Measurements from ENCODE around the gene CALHM2. TPM values are rescaled to one million over a fixed set of nuclear protein-coding genes. Genes with fewer than 3 reads are reported as not detected.

CALHM2 gene
- total RNA-seq, 1 donor from 2014 or later: 11.3 TPM

- Histone ChIP-seq H3K27me3 (ENCODE audit: low read depth) (peaks cover 6% of the 10 kb centered on the region), H3K4me3 (no peak overlapping the region), H3K36me3 (peaks cover 81% of the 10 kb centered on the region), H3K27ac (replicated peaks) (peak overlapping the region; percentile 94), H3K9me3 (replicated peaks) (no peaks in the 10 kb centered on the region), H3K4me1 (peaks cover 96% of the 10 kb centered on the region)
- intact Hi-C loops (cut with micrococcal nuclease): no loop called here
- no peak for DNase-seq
- TF ChIP-seq, protein P1, sequence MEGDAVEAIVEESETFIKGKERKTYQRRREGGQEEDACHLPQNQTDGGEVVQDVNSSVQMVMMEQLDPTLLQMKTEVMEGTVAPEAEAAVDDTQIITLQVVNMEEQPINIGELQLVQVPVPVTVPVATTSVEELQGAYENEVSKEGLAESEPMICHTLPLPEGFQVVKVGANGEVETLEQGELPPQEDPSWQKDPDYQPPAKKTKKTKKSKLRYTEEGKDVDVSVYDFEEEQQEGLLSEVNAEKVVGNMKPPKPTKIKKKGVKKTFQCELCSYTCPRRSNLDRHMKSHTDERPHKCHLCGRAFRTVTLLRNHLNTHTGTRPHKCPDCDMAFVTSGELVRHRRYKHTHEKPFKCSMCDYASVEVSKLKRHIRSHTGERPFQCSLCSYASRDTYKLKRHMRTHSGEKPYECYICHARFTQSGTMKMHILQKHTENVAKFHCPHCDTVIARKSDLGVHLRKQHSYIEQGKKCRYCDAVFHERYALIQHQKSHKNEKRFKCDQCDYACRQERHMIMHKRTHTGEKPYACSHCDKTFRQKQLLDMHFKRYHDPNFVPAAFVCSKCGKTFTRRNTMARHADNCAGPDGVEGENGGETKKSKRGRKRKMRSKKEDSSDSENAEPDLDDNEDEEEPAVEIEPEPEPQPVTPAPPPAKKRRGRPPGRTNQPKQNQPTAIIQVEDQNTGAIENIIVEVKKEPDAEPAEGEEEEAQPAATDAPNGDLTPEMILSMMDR (IDR thresholded peaks at IDR 0.05; ENCODE audit: borderline replicate concordance): no peak
These were observed 5.0 kb downstream of the CALHM2 start for GRCh38 chr10:103447187-103447586.

DNA sequence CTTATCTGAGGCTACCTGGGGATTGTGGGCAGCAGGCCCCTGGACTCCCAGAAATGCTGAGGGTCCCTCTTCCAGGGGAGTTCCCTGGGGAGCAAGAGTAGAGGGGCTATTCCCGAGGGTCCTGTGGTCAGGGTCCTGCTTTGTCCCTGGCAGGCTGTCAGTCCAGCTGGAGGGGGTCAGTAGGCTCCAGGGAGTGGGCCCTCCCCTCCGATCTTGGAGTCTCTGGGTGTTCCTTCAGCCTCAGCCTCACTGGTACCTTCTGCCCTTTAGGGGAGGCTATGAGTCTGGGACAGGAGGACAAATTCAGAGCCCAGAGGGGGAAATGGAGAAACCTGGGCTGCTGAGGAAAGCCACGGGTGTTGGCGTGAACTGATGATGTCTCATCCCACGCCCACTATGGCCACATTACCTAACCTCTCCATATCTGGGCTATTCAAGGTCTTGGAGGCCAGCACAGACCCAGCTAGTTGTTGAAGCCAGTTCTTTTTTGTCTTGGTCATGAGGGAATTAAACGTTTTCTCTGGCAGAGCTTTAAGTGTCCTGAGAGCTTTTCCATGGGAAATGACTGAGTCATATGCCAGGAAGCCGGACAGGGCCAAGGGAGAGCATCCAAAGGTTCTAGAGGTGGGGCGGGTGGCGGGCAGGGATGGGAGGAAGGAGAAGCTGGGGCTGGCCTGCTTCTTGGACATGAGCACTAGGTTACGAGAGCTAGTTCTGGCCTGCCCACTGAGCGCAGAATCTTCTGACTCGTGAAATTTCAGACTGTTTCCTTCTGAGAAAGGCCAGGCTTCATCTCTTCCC is 6.2 kb downstream of the CALHM2 start:
- Histone ChIP-seq H3K4me3 (no peak overlapping the region), H3K4me1 (peaks cover 96% of the 10 kb centered on the region), H3K9me3 (replicated peaks) (no peaks in the 10 kb centered on the region), H3K27ac (replicated peaks) (peak overlapping the region; percentile 94), H3K36me3 (peaks cover 93% of the 10 kb centered on the region), H3K27me3 (ENCODE audit: low read depth) (no peaks in the 10 kb centered on the region)
- intact Hi-C loops (cut with micrococcal nuclease): no loop called here
- peak; percentile 82 for DNase-seq
- TF ChIP-seq, protein P1 (IDR thresholded peaks at IDR 0.05; ENCODE audit: borderline replicate concordance): no peak

DNA sequence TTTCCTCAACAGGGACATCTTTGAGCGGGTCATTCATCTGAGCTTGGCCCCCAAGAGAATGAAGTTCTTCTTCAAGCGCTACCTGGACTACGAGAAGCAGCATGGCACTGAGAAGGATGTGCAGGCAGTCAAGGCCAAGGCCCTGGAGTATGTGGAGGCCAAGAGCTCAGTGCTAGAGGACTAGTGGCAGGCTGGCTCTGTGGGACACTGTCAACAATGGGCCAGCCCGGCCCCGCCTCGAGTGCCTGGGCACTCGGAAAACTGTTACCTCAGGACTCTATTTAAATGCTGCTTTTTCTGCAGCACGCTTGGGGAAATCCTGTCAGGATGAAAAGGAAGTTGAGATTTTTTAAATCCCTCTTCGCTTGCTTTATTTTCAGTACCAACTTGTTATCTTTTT is 6.8 kb downstream of the CALHM2 start:
- intact Hi-C loops (cut with micrococcal nuclease): no loop called here
- no peak for DNase-seq
- Histone ChIP-seq H3K27ac (replicated peaks) (peak overlapping the region; percentile 94), H3K36me3 (peaks cover 96% of the 10 kb centered on the region), H3K9me3 (replicated peaks) (no peaks in the 10 kb centered on the region), H3K4me3 (no peak overlapping the region), H3K4me1 (peaks cover 90% of the 10 kb centered on the region), H3K27me3 (ENCODE audit: low read depth) (no peaks in the 10 kb centered on the region)
- TF ChIP-seq, protein P1 (IDR thresholded peaks at IDR 0.05; ENCODE audit: borderline replicate concordance): no peak

GRCh38 chr10:103444478-103444877 is 7.7 kb downstream of the CALHM2 start:
- Histone ChIP-seq H3K36me3 (peaks cover 96% of the 10 kb centered on the region), H3K27ac (replicated peaks) (peak overlapping the region; percentile 94), H3K27me3 (ENCODE audit: low read depth) (no peaks in the 10 kb centered on the region), H3K9me3 (replicated peaks) (no peaks in the 10 kb centered on the region), H3K4me1 (peaks cover 82% of the 10 kb centered on the region), H3K4me3 (no peak overlapping the region)
- intact Hi-C loops (cut with micrococcal nuclease): no loop called here
- peak; percentile 47 for DNase-seq
- TF ChIP-seq, protein P1 (IDR thresholded peaks at IDR 0.05; ENCODE audit: borderline replicate concordance): no peak

DNA sequence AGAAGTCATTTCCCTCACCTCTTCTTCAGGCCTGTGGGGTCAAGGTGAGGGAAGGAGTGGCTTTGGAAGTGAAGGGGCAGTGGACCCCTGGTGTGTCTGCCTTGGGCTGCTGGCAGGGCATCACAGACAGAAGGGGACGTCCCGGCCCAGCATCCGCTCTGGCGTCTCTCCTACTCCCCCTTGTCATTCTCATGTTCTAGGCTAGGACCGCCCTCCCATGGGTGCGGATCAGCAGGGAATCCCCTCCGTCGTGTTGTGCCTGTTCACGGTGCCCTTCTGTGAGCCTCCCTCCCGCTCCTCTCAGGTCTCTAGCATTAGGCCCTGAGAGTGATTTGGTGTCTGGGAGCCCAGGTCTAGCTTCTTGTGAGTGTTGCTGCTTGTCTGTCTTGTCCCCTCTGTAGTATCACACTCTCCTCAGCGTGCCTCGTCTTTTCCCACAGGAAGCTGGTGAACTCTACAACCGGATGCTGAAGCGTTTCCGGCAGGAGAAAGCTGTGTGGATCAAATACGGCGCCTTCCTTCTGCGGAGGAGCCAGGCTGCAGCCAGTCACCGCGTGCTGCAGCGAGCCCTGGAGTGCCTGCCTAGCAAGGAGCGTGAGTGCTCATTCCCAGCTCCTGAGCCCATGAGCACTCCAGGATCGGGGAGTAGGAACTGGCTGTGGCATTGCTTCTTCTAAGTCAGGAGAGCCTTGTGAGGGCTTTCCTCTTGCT is 8.5 kb downstream of the CALHM2 start:
- H3K27ac ChIP-seq (replicated peaks): peak overlapping the region; percentile 94
- no peak for DNase-seq

More for the DNA sequence above, 8.5 kb downstream of the CALHM2 start:
- intact Hi-C loops (cut with micrococcal nuclease): no loop called here
- H3K9me3 ChIP-seq (replicated peaks): no peaks in the 10 kb centered on the region
- peaks cover 73% of the 10 kb centered on the region for H3K4me1 ChIP-seq
- H3K4me3 ChIP-seq: no peak overlapping the region
- peaks cover 96% of the 10 kb centered on the region for H3K36me3 ChIP-seq
- H3K27me3 ChIP-seq (ENCODE audit: low read depth): no peaks in the 10 kb centered on the region
- TF ChIP-seq, protein P1 (IDR thresholded peaks at IDR 0.05; ENCODE audit: borderline replicate concordance): no peak
